Measurements from ENCODE around the gene ZNF619.
"Not testable (repeated sequence)": the region's sequence is repeated elsewhere in the genome, so short reads cannot be mapped to it uniquely, and the experiment has no call there.

ZNF619 gene

DNA sequence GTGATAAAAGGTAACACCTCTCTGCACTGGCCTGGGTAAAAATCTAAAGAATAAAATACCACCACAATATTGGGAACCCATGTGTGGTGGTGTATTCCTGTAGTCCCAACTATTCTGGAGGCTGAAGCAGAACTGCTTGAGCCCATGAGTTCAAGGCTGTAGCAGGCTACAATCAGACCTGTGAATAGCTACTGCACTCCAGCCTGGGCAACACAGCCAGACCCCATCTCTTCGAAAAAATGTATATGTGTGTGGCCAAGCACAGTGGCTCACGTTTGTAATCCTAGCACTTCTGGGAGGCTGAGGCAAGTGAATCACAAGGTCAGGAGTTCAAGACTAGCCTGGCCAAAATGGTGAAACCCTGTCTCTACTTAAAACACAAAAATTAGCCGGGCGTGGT, 21.6 kb upstream of the ZNF619 start:
- no peak for DNase-seq (ENCODE audit: low read depth)
- no peak overlapping the region for H3K4me3 ChIP-seq (ENCODE audit: low read depth, low read length)
- TF ChIP-seq, protein P1, sequence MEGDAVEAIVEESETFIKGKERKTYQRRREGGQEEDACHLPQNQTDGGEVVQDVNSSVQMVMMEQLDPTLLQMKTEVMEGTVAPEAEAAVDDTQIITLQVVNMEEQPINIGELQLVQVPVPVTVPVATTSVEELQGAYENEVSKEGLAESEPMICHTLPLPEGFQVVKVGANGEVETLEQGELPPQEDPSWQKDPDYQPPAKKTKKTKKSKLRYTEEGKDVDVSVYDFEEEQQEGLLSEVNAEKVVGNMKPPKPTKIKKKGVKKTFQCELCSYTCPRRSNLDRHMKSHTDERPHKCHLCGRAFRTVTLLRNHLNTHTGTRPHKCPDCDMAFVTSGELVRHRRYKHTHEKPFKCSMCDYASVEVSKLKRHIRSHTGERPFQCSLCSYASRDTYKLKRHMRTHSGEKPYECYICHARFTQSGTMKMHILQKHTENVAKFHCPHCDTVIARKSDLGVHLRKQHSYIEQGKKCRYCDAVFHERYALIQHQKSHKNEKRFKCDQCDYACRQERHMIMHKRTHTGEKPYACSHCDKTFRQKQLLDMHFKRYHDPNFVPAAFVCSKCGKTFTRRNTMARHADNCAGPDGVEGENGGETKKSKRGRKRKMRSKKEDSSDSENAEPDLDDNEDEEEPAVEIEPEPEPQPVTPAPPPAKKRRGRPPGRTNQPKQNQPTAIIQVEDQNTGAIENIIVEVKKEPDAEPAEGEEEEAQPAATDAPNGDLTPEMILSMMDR (IDR thresholded peaks at IDR 0.05; ENCODE audit: low read depth, low read length): no peak
- TF ChIP-seq MYC (IDR thresholded peaks at IDR 0.05; ENCODE audit: low read depth, low read length) (no peak), POLR2A (IDR thresholded peaks at IDR 0.05; ENCODE audit: extremely low read depth, insufficient read length) (no peak)
- TF ChIP-seq, protein P2, sequence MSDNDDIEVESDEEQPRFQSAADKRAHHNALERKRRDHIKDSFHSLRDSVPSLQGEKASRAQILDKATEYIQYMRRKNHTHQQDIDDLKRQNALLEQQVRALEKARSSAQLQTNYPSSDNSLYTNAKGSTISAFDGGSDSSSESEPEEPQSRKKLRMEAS (IDR thresholded peaks at IDR 0.05; ENCODE audit: low read depth, low read length): no peak

DNA sequence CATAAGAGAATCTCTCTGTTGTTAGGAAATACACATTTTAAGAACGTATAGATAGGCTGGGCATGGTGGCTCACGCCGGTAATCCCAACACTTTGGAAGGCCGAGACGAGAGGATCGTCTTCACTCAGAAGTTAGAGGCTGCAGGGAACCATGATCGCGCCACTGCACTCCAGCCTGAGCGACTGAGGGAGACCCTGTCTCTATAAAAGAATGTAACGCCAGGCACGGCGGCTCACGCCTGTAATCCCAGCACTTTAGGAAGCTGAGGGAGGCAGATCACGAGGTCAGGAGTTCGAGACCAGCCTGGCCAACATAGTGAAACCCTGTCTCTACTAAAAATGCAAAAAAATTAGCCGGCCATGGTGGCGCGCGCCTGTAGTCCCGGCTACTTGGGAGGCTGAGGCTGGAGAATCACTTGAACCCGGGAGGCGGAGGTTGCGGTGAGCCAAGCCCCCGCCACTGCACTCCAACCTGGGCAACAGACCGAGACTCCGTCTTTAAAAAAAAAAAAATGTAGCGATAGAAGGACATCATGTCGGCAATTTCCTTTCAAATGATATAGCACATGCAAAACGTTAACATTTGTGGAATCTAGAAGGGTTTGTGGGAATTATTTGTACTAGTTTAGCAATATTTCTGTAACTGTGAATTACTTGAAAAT, 20.5 kb upstream of the ZNF619 start:
- TF ChIP-seq, protein P2 (IDR thresholded peaks at IDR 0.05; ENCODE audit: low read depth, low read length): no peak
- TF ChIP-seq, protein P1 (IDR thresholded peaks at IDR 0.05; ENCODE audit: low read depth, low read length): no peak
- TF ChIP-seq MYC (IDR thresholded peaks at IDR 0.05; ENCODE audit: low read depth, low read length): no peak
- no peak for TF ChIP-seq POLR2A (IDR thresholded peaks at IDR 0.05; ENCODE audit: extremely low read depth, insufficient read length)

DNA sequence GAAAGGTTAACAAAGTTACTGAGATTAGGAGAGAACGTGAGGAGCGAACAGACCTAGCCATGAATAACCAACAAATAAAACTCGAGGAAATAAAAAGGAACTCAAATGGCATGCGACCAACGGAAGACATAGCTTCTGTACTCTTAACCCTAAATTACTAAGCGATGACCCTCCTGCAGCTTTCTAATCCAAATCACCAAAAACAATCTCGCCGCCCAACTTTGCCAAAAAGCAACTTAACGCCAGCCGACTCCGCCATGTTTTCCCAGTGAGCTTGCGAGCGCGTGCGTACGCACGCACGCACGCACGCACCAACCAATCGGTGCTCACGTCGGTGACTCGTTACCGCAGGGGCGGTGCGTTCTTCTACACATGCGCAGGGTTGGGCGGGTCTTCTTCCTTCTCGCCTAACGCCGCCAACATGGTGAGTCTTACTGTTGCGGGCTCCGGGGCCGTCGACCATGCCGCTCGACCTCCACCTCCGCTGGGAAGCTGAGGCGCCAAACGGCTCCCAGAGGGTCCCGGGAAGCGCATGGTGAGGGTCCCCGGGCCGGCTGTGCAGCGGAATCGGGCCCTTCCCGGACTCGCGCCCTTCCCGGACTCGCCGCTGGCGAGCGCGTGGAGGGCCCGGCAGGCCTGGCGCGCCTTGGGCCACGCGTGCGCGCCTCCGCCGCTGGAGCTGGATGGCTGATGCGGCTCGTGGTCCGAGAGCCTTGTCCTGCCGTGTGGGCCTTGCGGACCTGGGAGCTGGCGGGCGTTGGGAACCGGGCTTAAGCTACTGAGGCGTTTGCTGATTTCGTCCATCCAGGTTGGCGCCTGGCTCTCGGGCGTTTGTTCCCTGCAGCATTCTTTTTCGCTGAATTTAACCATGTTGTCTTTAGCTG, 19.7 kb upstream of the ZNF619 start, which contains the start of gene RPL14:
TSS of gene RPL14 (plus strand) at position 400 of the 884 bp plus-strand sequence. CDS start at position 533, 133 bp downstream.
- H3K4me3 ChIP-seq (ENCODE audit: low read depth, low read length): peak within 1 kb of the TSS; percentile 100
- peak; percentile 96 for DNase-seq (ENCODE audit: low read depth)
- TF ChIP-seq, protein P1 (IDR thresholded peaks at IDR 0.05; ENCODE audit: low read depth, low read length): no peak
- TF ChIP-seq POLR2A (IDR thresholded peaks at IDR 0.05; ENCODE audit: extremely low read depth, insufficient read length): peak; percentile 91
- peak; percentile 82 for TF ChIP-seq MYC (IDR thresholded peaks at IDR 0.05; ENCODE audit: low read depth, low read length)
- TF ChIP-seq, protein P2 (IDR thresholded peaks at IDR 0.05; ENCODE audit: low read depth, low read length): peak; percentile 87

More for the DNA sequence above, 20.5 kb upstream of the ZNF619 start:
- H3K4me3 ChIP-seq (ENCODE audit: low read depth, low read length): peak overlapping the region; percentile 100
- no peak for DNase-seq (ENCODE audit: low read depth)

DNA sequence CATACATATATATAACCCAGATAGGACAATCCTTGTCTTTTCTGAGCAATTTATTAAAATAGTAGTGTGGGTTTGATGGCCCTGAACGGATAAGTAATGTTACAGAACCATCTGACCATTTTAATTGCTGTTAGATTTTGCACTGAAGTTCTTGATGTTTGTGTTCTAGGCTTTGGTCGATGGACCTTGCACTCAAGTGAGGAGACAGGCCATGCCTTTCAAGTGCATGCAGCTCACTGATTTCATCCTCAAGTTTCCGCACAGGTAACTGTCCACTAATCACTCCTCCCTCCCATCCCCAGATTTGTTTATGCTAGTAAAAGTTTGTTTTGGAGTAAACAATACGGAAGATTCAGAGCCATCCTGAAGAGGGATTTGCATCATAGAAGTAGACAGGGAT, 18.4 kb upstream of the ZNF619 start:
- DNase-seq (ENCODE audit: low read depth): no peak
- peak overlapping the region; percentile 100 for H3K4me3 ChIP-seq (ENCODE audit: low read depth, low read length)
- TF ChIP-seq MYC (IDR thresholded peaks at IDR 0.05; ENCODE audit: low read depth, low read length) (no peak), POLR2A (IDR thresholded peaks at IDR 0.05; ENCODE audit: extremely low read depth, insufficient read length) (no peak)
- TF ChIP-seq, protein P2 (IDR thresholded peaks at IDR 0.05; ENCODE audit: low read depth, low read length): no peak
- TF ChIP-seq, protein P1 (IDR thresholded peaks at IDR 0.05; ENCODE audit: low read depth, low read length): no peak

DNA sequence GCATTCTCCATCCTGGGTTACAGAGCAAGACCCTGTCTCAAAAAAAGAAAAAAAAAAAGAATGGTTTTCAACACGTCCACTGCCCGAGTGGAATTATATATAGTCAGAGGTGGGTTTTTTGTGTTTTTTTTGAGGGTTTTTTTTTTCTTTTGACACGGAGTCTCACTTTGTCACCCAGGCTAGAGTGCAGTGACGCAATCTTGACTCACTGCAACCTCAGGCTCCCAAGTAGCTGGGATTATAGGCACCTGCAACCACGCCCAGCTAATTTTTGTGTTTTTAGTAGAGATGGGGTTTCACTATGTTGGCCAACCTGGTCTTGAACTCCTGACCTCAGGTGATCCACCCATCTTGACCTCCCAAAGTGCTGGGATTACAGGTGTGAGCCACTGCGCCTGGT, 16.4 kb upstream of the ZNF619 start:
- DNase-seq (ENCODE audit: low read depth): peak; percentile 48
- peak overlapping the region; percentile 34 for H3K4me3 ChIP-seq (ENCODE audit: low read depth, low read length)

DNA sequence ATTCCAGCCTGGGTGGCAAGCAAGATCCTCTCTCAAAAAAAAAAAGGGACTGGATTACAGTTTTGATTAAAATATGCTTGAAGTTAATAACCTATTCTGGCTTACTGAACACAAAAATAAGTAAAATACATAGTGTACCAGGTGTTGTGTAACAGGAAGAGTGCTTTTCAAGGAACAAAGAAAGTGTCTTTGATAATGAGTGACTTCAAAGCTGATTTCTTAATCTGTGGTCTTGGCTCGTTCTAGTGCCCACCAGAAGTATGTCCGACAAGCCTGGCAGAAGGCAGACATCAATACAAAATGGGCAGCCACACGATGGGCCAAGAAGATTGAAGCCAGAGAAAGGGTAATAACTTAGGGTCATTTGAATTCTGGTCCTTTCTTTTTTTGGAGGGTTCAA, 15.8 kb upstream of the ZNF619 start:
- TF ChIP-seq MYC (IDR thresholded peaks at IDR 0.05; ENCODE audit: low read depth, low read length) (no peak), POLR2A (IDR thresholded peaks at IDR 0.05; ENCODE audit: extremely low read depth, insufficient read length) (no peak)
- TF ChIP-seq, protein P2 (IDR thresholded peaks at IDR 0.05; ENCODE audit: low read depth, low read length): no peak
- TF ChIP-seq, protein P1 (IDR thresholded peaks at IDR 0.05; ENCODE audit: low read depth, low read length): no peak
- H3K4me3 ChIP-seq (ENCODE audit: low read depth, low read length): no peak overlapping the region
- DNase-seq (ENCODE audit: low read depth): no peak

DNA sequence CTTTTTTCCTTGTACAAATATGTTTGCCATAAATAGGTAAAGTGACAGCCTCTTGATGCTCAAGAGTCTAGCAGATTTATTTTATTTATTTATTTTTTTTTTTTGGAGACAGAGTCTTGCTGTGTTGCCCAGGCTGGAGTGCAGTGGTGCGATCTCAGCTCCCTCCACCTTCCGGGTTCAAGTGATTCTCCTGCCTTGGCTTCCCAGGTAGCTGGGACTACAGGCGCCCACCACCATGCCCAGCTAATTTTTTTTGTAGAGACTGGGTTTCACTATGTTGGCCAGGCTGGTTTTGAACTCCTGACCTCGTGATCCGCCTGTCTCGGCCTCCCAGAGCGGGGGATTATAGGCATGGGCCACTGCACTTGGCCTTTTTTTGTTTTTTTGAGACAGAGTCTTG, 14.1 kb upstream of the ZNF619 start:
- DNase-seq (ENCODE audit: low read depth); H3K4me3 ChIP-seq (ENCODE audit: low read depth, low read length): not testable (repeated sequence)
